Central memory CD4-positive, alpha-beta T cell (primary cell): ENCODE data around the gene TTLL13.

Experiments
- DNase-seq: peaks from one replicate; pipeline ENCODE4 v3.0.0; 2022
- total RNA-seq, 3 experiments: gene quantifications; one replicate each; lab custom pipeline; 2026; lab: John Stamatoyannopoulos, UW

TTLL13 gene, protein sequence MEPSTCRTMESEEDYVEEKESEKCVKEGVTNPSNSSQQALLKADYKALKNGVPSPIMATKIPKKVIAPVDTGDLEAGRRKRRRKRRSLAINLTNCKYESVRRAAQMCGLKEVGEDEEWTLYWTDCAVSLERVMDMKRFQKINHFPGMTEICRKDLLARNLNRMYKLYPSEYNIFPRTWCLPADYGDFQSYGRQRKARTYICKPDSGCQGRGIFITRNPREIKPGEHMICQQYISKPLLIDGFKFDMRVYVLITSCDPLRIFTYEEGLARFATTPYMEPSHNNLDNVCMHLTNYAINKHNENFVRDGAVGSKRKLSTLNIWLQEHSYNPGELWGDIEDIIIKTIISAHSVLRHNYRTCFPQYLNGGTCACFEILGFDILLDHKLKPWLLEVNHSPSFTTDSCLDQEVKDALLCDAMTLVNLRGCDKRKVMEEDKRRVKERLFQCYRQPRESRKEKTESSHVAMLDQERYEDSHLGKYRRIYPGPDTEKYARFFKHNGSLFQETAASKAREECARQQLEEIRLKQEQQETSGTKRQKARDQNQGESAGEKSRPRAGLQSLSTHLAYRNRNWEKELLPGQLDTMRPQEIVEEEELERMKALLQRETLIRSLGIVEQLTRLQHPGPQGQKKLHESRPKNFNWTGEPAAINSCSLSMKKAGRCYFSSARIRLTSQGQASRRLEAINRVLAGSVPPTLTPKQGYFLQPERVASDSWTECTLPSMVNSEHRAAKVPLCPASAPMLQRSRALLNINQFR
- 0.05 to 0.19 (median 0.07) reads per million in 3 experiments for total RNA-seq

DNA sequence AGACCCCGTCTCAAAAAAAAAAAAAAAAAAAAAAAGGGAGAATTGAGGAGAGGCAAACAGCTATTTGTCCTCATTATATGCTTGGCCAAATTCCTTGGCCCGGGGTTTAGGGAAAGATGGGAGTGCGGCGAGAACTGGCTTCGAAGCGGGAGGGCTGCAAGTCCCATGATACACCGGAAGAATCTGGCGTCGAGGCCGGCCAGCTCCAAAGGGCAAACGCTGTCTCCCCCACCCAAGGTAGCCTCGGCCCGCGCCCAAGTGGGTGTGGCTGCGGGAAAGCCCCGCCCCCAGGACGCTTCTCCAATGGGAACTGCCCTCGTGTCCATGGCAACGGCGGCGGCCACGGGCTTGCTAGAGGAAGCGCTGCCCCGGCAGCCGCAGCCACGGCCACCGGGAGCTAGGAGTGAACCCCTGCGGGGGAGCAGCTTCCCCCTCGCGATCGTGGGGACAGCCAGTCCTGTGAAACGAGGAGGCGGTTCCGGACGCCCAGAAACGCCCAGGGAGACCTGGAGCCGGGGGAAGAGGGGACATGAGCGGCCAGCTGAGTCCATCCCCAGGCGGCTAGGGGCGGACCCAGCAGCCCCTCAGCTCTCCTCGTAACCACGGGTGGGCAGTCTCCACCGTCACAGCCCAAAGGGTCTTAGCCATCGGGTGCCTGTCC is at the start of gene TTLL13:
Gene TTLL13, plus strand, starts transcription at position 354 of the 661 bp plus-strand sequence. CDS start 1,075 bp downstream, outside the sequence.
- DNase-seq = peak; percentile 39

DNA sequence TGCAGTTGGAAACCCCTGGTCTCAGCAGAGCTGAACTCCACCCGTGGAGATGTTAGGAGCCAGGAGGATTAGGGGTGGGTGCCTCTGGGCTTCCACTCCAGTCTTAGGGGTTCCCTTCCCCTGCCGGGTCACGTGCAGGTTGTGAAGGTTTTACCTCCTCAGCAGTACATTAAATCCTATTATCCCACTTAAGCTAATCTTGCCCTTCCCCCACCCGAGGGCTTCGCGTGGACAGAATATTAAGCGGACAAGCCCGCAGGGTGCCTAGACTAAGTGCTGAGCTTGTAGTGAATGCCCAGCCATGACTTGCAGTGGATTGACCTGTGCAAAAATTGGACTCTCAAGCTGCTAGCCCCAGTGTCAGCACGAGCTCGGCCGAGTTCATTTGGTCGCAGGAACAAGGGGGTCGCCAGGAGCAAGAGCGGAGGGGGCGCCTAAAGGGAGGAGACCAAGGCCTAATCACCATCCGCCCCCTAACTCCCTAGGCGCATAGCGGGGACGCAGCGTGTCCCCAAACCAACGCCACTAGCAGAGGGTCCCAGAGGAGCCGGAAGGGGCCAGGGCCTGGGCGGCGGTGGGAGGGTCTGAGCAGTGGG is 48.7 kb upstream of the TTLL13 start:
- DNase-seq = no peak

DNA sequence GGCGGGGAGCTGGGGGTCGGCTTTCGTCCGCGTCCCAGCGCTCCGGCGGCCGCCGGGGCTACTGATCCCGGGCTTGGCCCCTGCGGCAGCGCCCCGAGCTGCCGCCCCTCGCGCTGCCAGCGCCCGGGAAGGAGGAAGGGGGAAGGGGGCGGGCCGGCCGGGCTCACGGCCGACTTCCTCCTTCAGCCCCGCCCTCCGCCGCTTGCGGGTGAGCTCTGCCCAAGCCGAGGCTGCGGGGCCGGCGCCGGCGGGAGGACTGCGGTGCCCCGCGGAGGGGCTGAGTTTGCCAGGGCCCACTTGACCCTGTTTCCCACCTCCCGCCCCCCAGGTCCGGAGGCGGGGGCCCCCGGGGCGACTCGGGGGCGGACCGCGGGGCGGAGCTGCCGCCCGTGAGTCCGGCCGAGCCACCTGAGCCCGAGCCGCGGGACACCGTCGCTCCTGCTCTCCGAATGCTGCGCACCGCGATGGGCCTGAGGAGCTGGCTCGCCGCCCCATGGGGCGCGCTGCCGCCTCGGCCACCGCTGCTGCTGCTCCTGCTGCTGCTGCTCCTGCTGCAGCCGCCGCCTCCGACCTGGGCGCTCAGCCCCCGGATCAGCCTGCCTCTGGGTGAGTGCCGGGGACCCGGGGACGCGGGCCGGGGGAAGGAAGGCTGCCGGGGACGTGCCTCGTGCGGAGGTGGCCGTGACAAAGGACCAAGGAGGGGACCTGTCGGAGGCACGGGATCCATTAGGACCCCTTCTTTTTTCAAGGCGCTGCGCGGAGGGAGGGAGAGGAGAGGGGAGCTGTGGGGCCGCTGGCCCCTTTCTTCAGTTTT is 48.0 kb upstream of the TTLL13 start, which contains the start of gene SEMA4B:
Gene SEMA4B, plus strand, starts transcription at position 201 of the 814 bp plus-strand sequence. Its CDS starts 249 bp downstream, at position 450.
- DNase-seq = peak; percentile 70

DNA sequence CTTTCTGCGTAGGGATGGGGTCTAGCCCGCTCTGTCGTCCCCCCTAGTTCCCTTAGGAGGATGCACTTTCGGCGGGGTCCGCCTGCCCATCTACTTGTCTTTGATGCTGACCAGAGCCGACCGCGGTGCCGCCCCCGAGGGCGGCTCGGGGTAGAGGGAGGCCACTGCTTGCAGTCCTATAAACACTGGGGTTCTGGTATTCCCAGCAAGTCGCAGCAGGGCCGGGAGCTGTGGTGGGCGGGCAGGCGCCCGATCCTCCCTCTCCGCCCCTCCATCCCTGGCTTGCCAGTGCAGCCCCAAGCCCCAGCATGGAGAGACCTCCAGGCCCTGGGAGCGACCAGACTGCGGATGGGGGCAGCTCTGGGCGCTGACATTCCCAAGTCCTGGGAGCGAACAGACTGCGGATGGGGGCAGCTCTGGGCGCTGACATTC is 47.4 kb upstream of the TTLL13 start:
- no peak for DNase-seq

DNA sequence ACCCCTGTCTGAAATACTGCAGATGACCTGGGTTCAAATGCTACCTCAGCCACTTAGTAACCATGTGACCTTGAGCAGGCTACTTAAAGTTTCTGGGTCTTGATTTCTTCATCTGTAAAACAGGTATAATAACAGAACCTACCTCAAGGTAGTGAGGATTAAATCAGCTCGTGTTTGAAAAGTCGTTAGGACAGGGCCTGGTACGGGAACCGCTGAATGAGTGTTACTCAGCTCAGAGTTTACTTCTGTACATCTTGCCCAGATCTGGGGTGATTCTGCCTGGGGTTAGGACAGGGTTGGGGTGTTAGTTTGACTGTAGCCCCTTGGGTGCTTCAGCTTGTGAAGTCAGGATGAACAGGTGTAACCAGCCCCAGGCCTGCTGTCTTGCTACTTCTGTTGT is 46.4 kb upstream of the TTLL13 start:
- no peak for DNase-seq

DNA sequence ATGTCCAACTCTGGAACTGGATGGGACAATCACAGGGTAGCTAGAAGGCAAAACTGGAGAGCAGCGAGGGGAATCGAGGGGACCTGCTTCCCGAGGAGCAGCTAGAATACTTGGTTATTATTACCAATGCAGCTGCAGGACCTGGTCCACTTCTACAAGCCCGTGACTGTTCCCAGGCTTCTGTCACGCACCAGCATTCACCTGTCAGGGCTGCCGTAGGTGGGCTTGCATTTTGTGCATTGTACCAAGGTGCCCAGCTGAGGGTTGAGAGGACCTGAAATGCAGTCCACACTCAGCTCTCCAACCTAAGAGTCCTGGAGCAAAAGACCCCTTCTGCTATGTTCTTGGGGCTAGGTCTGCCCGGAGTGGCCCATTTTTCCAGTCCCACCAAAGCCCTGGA is 45.9 kb upstream of the TTLL13 start:
- no peak for DNase-seq

DNA sequence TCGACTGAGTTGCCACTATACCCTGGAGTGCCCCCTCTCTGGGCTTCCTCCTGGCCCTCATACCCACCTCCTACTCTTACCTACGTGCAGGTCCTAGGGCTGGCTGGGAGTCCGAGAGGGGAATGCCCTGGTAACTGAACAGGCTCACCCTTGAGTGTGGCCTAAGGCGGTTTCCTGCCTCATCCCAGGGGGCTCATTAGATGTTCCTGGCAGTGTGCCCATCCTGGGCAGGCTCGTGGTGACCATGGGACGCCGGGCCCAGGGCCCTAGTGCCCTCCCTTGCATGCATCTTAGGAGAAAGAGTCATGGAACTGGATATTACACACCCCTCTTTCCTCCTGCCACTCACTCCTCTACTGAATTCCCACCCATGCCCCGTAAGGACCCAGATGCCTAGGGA is 45.4 kb upstream of the TTLL13 start:
- no peak for DNase-seq

DNA sequence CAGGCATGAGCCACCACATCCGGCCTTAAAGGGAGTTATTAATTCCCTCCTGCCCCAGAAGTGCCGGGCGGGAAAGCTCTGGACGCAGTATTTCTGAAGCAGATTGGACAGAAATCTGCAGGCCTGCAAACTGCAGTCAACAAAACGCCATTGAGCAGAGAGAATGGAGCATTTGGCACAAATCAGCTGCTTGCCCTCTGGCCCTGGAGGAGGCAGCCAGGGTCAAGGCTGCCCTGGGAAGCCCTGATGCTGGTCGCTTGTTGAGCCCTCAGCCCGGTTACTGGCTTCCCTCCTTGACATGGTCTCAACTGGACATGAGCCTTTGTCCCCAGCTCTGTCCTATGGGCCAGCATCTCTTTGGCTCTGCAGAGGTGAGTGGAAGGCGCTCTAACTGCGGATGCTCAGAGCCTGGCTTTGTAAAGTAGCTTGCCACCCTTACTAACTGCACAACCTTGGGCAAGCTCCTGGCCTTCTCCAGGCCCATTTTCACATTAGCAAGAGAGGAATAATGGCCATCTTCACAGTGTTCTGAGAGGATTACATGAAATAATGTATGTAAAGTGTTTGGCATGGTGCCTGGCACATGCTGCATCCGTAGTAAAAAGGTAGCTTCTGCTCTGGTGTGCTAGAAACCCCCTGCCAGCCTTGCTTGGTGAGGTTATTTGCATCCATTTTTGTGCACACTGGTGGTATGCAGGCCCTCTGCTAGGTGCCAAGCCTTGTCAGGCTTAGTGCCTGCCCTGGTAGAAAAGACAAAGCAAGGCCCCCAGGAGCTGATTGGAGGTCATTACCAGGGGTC is 44.1 kb upstream of the TTLL13 start:
- DNase-seq = no peak

DNA sequence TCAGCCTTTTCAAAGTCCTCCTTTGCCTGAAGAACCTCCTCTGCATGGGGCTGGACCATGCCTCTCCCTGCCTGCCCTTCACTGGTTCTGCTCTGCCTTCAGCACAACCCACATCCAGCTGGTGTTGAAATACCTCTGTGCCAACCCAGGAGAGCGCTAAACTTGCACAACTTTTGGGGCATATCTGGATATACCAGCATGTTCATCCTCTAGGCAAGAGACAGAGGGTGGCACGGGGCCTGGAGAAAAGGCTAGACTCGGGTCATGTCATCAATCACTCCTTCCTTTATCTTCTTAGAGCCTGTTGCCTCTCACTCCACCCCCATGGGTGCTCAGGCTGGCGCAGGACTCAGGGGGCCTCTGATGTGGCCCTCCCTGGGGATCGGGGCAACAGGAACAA is 43.5 kb upstream of the TTLL13 start:
- no peak for DNase-seq

DNA sequence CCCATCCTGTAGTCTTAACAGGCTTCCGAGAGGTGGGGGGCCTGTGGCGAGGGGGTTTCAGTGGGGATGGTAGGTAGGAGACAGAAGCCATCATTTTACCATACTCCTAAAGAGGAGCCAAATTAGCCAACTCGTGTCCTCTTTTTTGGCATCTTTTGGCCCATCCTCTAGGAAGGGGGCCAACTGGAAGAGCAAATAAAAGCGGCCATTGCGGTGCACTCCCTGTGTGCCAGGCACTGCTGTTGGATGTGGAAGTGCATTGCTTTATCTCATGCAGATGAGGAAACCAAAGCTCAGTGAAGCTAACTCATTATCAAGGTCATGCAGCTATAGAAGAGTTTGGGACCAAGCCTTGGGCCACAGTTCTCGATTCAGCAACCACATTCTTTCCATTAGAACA is 42.1 kb upstream of the TTLL13 start:
- no peak for DNase-seq

DNA sequence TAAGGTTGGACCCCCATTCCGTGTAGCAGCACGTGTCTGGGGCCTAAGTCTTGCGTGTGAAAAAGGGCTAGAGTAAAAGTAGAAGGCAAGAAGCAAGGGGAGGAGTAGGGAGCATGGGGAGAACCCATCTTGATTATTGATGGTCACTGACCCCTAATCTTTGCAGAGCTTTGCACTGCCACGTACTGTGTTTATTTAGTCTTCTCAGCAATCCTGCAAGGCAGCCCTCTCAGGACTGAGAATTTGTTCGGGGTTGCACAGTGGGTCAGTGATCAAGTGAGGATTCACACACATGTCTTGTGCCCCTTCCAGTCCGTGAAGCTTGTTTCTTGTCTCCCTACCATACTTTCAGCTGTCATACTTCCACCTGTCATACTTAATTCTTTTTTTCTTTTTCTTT is 41.0 kb upstream of the TTLL13 start:
- DNase-seq = no peak

DNA sequence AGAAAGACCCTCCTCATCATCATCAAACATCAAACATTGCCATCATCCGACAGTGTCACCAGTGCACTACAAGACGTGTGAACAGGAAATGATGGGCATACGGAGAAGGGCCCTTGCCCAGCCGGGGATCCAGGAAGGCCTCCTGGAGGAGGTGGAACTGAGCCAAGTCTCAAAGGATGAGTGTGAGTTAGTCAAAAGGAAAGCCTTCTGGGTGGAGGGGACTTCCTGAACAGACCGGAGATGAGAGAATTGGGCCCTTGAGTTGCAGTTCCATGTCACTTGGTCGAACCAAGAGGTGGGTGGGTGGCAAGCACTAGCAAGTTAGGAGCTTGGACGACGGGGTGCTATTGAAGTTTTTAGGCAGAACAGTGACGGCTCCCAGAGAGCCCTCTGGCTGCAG is 39.8 kb upstream of the TTLL13 start:
- DNase-seq = no peak

DNA sequence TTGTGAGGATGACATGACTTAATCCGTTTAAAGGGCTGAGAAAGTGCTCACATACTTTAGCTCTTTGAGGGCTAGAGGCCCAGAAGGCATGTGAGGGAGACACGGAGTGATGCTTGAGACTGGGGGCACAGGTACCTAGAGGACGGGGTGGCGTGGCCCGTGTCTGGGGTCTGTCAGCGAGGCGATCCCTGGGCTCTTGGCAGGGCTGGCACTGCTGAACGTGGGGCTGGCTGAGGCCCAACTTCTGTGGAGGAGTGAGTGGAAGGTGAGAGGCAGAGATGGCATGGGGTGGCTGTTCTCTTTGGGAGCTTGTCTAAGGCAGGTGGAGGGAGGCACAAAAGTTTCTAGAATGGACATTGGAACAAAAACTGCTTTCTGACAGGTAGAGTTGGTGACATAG is 38.8 kb upstream of the TTLL13 start:
- no peak for DNase-seq

DNA sequence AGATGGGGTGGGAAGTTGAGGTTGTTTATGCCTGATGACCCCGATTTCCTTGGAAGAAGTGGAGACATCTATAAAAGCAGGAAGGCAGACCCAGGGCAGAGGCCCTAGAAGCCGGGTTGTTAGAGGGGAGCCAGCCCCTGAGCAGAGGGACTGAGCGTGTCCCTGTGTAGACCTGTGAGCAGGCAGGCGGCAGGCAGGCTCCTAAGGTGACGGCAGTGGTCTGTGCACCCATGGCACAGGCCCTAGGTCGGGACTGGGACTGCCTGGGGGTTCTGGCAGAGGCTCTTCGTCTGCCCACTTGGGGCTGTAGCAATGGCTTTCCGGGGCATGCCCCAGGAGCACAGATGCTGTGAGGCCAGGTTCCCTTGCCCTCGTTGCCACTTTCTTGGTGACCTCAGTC is 38.3 kb upstream of the TTLL13 start:
- no peak for DNase-seq

DNA sequence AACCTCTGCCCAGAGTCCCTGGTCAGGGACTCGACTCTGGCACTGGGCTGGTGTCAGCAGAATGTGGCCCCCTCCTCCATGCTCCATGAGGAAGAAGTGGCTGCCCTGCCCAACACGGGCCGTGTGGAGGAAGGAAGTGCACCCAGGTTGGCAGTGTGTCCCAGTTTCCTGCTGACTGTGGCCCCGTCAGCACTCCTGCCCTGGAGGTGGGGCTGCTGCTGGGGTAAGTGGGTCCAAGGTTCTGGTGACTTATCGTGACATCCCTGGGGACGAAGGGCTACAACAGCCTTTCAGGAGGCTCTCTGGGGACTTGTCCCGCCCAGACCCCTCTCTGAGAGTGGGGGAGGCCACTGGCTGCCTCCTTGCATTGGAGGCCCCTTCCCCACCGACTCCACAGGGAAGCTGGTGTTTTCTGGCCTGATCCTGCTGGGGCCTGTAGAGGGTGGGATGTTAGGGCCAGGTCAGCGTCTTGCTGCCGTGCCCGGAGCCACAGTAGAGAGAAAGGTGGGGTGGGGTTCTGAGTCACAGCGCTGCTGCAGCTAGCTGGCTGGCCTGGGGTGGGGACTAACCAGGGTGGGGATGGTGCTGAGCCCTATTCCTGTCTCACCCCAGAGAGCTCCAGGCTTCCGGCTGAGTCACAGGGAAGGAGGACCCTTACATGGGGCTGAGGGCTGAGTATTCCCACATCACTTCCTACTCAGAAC is 37.8 kb upstream of the TTLL13 start:
- no peak for DNase-seq

DNA sequence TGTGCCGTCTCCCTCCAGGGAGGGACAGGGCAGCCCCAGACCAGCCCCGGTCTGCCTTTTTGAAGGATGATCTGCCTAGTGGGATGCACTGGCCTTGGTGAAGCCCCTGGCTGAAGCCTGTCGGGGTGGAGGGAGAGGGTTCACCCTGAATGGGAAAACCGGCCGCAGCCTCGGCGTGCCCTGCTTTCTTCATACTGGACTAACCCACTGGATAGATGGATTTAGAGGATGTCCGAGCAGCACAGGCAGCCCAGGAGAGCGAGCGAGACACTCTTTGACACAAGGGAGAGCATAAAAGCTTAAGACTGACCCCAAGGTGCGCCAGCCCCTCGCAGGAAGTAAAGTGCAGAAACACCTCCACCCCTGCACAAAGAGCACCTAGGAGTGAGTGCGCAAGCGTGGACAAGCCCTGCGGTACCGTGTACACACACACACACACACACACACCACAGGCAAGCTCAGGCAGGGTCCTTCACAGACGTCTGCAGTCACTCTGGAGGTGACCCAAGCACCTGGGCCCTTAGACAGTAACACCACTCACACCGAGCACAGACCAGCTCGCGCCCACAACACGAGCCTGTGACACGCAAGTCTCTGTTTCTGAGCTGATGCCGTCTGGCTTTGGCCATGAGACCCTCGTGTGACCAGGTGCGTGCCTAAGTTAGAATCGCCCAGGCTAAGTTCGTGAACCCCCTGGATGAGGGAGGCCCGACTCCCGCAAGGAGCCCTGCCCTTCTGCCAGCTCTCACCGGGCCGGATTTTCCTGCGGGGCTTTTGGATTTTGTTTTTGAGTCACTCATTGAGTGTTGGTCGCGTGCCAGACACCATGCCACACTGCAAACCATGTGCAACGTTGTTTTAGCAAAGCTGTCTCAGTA is 36.9 kb upstream of the TTLL13 start:
- DNase-seq = no peak

DNA sequence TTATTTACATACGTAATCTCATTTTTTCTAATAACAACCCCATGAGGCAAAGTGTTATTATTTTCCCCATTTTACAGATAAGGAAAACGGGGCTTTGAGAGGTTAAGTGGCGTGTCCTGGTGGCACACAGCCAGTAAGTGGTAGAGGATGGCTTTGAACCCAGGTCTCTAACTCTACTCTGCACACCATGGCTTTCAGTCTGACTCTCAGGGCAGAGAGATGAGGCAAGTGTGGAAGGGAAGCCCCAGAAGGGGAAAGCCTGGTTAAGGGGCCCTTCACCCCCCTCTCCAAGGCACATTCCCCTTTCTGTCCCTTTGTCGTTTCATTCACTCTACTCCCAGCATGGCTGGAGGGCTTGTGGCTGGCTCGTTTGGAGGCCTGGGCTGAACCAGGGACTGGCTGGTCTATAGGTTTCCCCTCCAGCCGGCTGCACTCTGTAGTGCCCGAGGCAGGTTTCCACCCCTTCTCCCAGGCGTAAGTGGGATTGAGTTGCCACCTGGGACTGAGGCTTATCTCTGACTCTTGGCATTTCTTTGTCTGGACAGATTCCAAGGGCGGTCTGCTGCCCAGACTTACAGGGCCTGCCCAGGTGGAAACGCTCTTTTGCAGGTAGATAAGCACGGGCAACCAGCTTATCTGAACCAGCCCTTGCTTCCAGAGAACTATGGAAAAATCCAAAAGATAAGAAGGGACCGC is 36.1 kb upstream of the TTLL13 start:
- no peak for DNase-seq

DNA sequence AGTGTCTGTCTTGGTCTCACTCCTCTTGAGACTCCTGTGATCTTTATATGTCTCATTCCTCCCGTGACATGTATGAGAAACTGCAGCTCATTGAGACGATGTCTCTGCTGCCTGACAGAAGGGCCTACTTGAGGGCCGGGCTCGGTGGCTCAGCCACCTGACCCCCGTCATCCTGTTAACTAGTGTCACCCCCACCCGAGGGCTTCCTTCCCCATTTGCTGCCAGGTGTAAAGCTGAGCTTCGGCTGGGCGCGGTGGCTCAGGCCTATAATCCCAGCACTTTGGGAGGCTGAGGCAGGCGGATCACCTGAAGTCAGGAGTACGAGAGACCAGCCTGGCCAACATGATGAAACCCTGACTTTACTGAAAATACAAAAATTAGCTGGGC is 35.5 kb upstream of the TTLL13 start:
- DNase-seq = no peak
